HG02610 (cell line): ENCODE measurements around the gene TEKTIP1.

Experiments
- ATAC-seq: cut with Tn5 transposase; IDR thresholded peaks from one replicate; pipeline ENCODE4 v1.9.1; 2021; ENCODE audit warnings: mild to moderate bottlenecking, moderate library complexity; ENCODE audit not compliant: unreplicated experiment

The TEKTIP1 gene

GRCh38 chr19:3538965-3539755 is at the start of gene TEKTIP1:
Gene TEKTIP1 (plus strand): TSS chr19:3539174. CDS start chr19:3539178, 4 bp downstream.
- ATAC-seq = no peak

GRCh38 chr19:3491396-3492119 is 47.4 kb upstream of the TEKTIP1 start:
- no peak for ATAC-seq

- ATAC-seq = no peak
These were observed 46.7 kb upstream of the TEKTIP1 start for GRCh38 chr19:3492131-3492839.

- ATAC-seq = no peak
These were observed 46.1 kb upstream of the TEKTIP1 start for GRCh38 chr19:3492919-3493318.

GRCh38 chr19:3493651-3494050 is 45.3 kb upstream of the TEKTIP1 start:
- ATAC-seq = no peak

- no peak for ATAC-seq
These were observed 44.9 kb upstream of the TEKTIP1 start for GRCh38 chr19:3494051-3494450.

GRCh38 chr19:3494559-3494958 is 44.4 kb upstream of the TEKTIP1 start:
- no peak for ATAC-seq

GRCh38 chr19:3496392-3497273 is 42.3 kb upstream of the TEKTIP1 start:
- ATAC-seq = no peak

- ATAC-seq = no peak
These were observed 41.0 kb upstream of the TEKTIP1 start for GRCh38 chr19:3497757-3498520.

- no peak for ATAC-seq
These were observed 39.1 kb upstream of the TEKTIP1 start for GRCh38 chr19:3499738-3500428.

- ATAC-seq = peak; percentile 79
These were observed 38.4 kb upstream of the TEKTIP1 start, which contains the start of gene DOHH for GRCh38 chr19:3500429-3501101. Gene DOHH (minus strand): TSS chr19:3500674. CDS start chr19:3496814, 3,860 bp downstream.

- no peak for ATAC-seq
These were observed 37.2 kb upstream of the TEKTIP1 start for GRCh38 chr19:3501780-3502179.

- ATAC-seq = no peak
These were observed 35.9 kb upstream of the TEKTIP1 start for GRCh38 chr19:3503036-3503572.

- ATAC-seq = no peak
These were observed 34.2 kb upstream of the TEKTIP1 start for GRCh38 chr19:3504735-3505134.

- ATAC-seq = peak; percentile 89
These were observed 33.2 kb upstream of the TEKTIP1 start, which contains the start of gene FZR1 for GRCh38 chr19:3505598-3506383. Gene FZR1 (plus strand): TSS chr19:3506311. CDS start chr19:3522990, 16,679 bp downstream.

GRCh38 chr19:3506384-3507340 is 32.3 kb upstream of the TEKTIP1 start:
- no peak for ATAC-seq
